PC-9 (cell line): Measurements from ENCODE around the gene CARS1. TPM values are rescaled to one million over a fixed set of nuclear protein-coding genes. Genes with fewer than 3 reads are reported as not detected.

Experiments
- BruUV-seq: library from RNA; stranded (reverse); fragments of 400-500 nt; replicated peaks from 2 replicates; lab custom pipeline; 2021; lab: Mats Ljungman, UMichigan
- CTCF ChIA-PET: fragments of 300-600 bp; sonication (Branson Sonifier 250); formaldehyde crosslinking; loops from one replicate; lab custom pipeline; 2022; ENCODE audit warnings: antibody characterized with exemption; lab: Charles Lee
- POLR2A ChIA-PET: fragments of 300-600 bp; sonication (Branson Sonifier 250); formaldehyde crosslinking; loops from one replicate; lab custom pipeline; 2022; ENCODE audit warnings: antibody characterized with exemption; ENCODE audit not compliant: unreplicated experiment; lab: Charles Lee
- DNase-seq, 2 experiments: peaks; one replicate each; pipeline versions ENCODE4 v3.0.0 to v3.0.0-alpha.2; 2015 to 2022; ENCODE audit warnings: mixed read lengths in 1 of 2
- H2AFZ ChIP-seq: fragments of 200-600 bp; sonication (generic); 2 replicates; pipeline ENCODE4 v1.8.1; 2017; ENCODE audit warnings: antibody characterized with exemption
- H3F3A ChIP-seq: fragments of 200-600 bp; sonication (generic); 2 replicates; pipeline ENCODE4 v1.8.1; 2017; ENCODE audit warnings: antibody characterized with exemption, mild to moderate bottlenecking, low read depth; ENCODE audit not compliant: insufficient read depth
- H3K27ac ChIP-seq: fragments of 200-600 bp; sonication (generic); 2 replicates; pipeline ENCODE4 v1.6.1; 2016; ENCODE audit warnings: mixed run types
- H3K27me3 ChIP-seq: fragments of 200-600 bp; sonication (generic); 2 replicates; pipeline ENCODE4 v1.6.1; 2016; ENCODE audit warnings: low read depth, mixed run types; ENCODE audit not compliant: insufficient read depth
- H3K36me3 ChIP-seq: fragments of 200-600 bp; sonication (generic); 2 replicates; pipeline ENCODE4 v1.6.1; 2016; ENCODE audit warnings: low read depth, mixed run types
- H3K4me1 ChIP-seq: fragments of 200-600 bp; sonication (generic); replicated peaks from 2 replicates; pipeline ENCODE4 v1.6.1; 2016; ENCODE audit warnings: mixed run types; ENCODE audit not compliant: insufficient read depth
- H3K4me2 ChIP-seq: fragments of 200-600 bp; sonication (generic); 2 replicates; pipeline ENCODE4 v1.6.1; 2017; ENCODE audit warnings: mixed run types
- H3K4me3 ChIP-seq: fragments of 200-600 bp; sonication (generic); 2 replicates; pipeline ENCODE4 v1.6.1; 2016; ENCODE audit warnings: mixed run types
- H3K79me2 ChIP-seq: fragments of 200-600 bp; sonication (generic); 2 replicates; pipeline ENCODE4 v1.6.1; 2017; ENCODE audit warnings: low read depth, mixed run types
- H3K9me2 ChIP-seq: fragments of 200-600 bp; sonication (generic); 2 replicates; pipeline ENCODE4 v1.8.1; 2017; ENCODE audit warnings: mild to moderate bottlenecking; ENCODE audit not compliant: insufficient read depth
- H3K9me3 ChIP-seq: fragments of 200-600 bp; sonication (generic); 2 replicates; pipeline ENCODE4 v1.8.1; 2016; ENCODE audit warnings: low read depth; ENCODE audit not compliant: insufficient read depth
- H4K20me1 ChIP-seq: fragments of 200-600 bp; sonication (generic); 2 replicates; pipeline ENCODE4 v1.8.1; 2017; ENCODE audit not compliant: insufficient read depth
- CTCF ChIP-seq: fragments of 200-600 bp; sonication (generic); conservative IDR thresholded peaks from 2 replicates; pipeline ENCODE4 v1.6.1; 2017; ENCODE audit warnings: mixed run types, antibody characterized with exemption, mild to moderate bottlenecking, moderate library complexity
- EZH2 ChIP-seq: fragments of 200-600 bp; sonication (generic); IDR thresholded peaks from 2 replicates; pipeline ENCODE4 v1.8.0; 2017; ENCODE audit warnings: antibody characterized with exemption, low read depth
- intact Hi-C: fragments of 100-400 bp; cut with micrococcal nuclease; formaldehyde crosslinking; loops from one replicate; pipeline ENCODE4 v1.10.0; 2022; ENCODE audit not compliant: unreplicated experiment
- total RNA-seq: library from RNA; stranded (reverse); gene quantifications from 2 replicates; pipeline ENCODE4 v1.2.3, GENCODE V29; 2021

CARS1 gene
- total RNA-seq, 1 experiment from 2014 or later: 78.8 TPM

GRCh38 chr11:3018596-3018995 lies 38.6 kb downstream of the CARS1 start:
- ChIA-PET CTCF (no interaction called here), POLR2A (no interaction called here)
- H3F3A ChIP-seq: no peaks in the 10 kb centered on the region
- no peak overlapping the region for H3K4me2 ChIP-seq
- H3K4me1 ChIP-seq: no peaks in the 10 kb centered on the region; the same call in 1 of the 2 replicates
- intact Hi-C loops: no loop called here
- no peak overlapping the region for H2AFZ ChIP-seq
- no peak overlapping the region for H3K27ac ChIP-seq
- no peak for DNase-seq
- H3K27me3 ChIP-seq: no peaks in the 10 kb centered on the region
- no peaks in the 10 kb centered on the region; the same call in 1 of the 2 replicates for H4K20me1 ChIP-seq
- no peaks in the 10 kb centered on the region for H3K79me2 ChIP-seq
- BruUV-seq: no TSS peak
- H3K9me3 ChIP-seq: no peaks in the 10 kb centered on the region
- no peak for TF ChIP-seq CTCF
- TF ChIP-seq EZH2: no peak
- no peaks in the 10 kb centered on the region for H3K9me2 ChIP-seq
- no peak overlapping the region for H3K4me3 ChIP-seq
- H3K36me3 ChIP-seq: peaks cover 11% of the 10 kb centered on the region; the same call in 1 of the 2 replicates

GRCh38 chr11:3016861-3017260 lies 40.4 kb downstream of the CARS1 start:
- H3K4me2 ChIP-seq: no peak overlapping the region
- H3K36me3 ChIP-seq: peaks cover 11% of the 10 kb centered on the region; the same call in 1 of the 2 replicates
- no peaks in the 10 kb centered on the region for H3K9me2 ChIP-seq
- no peak overlapping the region for H3K4me3 ChIP-seq
- TF ChIP-seq EZH2 (no peak), CTCF (no peak)
- no peaks in the 10 kb centered on the region for H3K9me3 ChIP-seq
- H3F3A ChIP-seq: no peaks in the 10 kb centered on the region
- DNase-seq: no peak
- CTCF ChIA-PET: no interaction called here
- no peaks in the 10 kb centered on the region; the same call in 1 of the 2 replicates for H4K20me1 ChIP-seq
- H3K27me3 ChIP-seq: no peaks in the 10 kb centered on the region
- POLR2A ChIA-PET: no interaction called here
- BruUV-seq: no TSS peak
- H2AFZ ChIP-seq: no peak overlapping the region
- no peaks in the 10 kb centered on the region for H3K4me1 ChIP-seq
- no peak overlapping the region for H3K27ac ChIP-seq
- intact Hi-C loops: no loop called here
- H3K79me2 ChIP-seq: no peaks in the 10 kb centered on the region

- ChIA-PET CTCF (no interaction called here), POLR2A (no interaction called here)
- Histone ChIP-seq H3K9me2 (no peaks in the 10 kb centered on the region), H2AFZ (no peak overlapping the region), H3K4me1 (no peaks in the 10 kb centered on the region), H3K27me3 (no peaks in the 10 kb centered on the region), H3F3A (no peaks in the 10 kb centered on the region), H3K36me3 (peaks cover 7% of the 10 kb centered on the region; the same call in 1 of the 2 replicates), H3K9me3 (no peaks in the 10 kb centered on the region), H3K27ac (no peak overlapping the region), H3K4me2 (no peak overlapping the region), H3K79me2 (no peaks in the 10 kb centered on the region), H3K4me3 (no peak overlapping the region), H4K20me1 (no peaks in the 10 kb centered on the region; the same call in 1 of the 2 replicates)
- intact Hi-C loops: no loop called here
- DNase-seq: no peak
- BruUV-seq: no TSS peak
- TF ChIP-seq EZH2 (no peak), CTCF (no peak)
These were observed 41.4 kb downstream of the CARS1 start for GRCh38 chr11:3015796-3016195.
